Prostate gland (tissue), 2 donors: Measurements from ENCODE around the gene PYROXD2.

ENCODE experiments used
- CTCF ChIP-seq, 4 experiments: fragments of 200-600 bp in 2 of 4; fragments of 450-650 bp in 2 of 4; sonication (generic) in 2 of 4; IDR thresholded peaks; 1 replicate in 3 of 4; 2 replicates in 1 of 4; pipeline ENCODE4 v1.5.1; 2016 to 2019; ENCODE audit warnings: antibody characterized with exemption in 4 of 4, mild to moderate bottlenecking in 2 of 4, moderate library complexity in 2 of 4
- POLR2AphosphoS5 ChIP-seq: sonication (generic); formaldehyde crosslinking; IDR thresholded peaks from one replicate; pipeline ENCODE4 v1.6.1; 2017; ENCODE audit warnings: antibody characterized with exemption

- TF ChIP-seq CTCF (IDR thresholded peaks at IDR 0.05), result no peak
- no peak for TF ChIP-seq POLR2AphosphoS5
Measured at GRCh38 chr10:98407744-98408241, 7.2 kb downstream of the PYROXD2 start.
